ENCODE data around the gene VDAC2.
"Not testable (repeated sequence)": the region's sequence is repeated elsewhere in the genome, so short reads cannot be mapped to it uniquely, and the experiment has no call there.

VDAC2 gene

GRCh38 chr10:75199949-75200348 lies 10.6 kb upstream of the VDAC2 start:
- not testable (repeated sequence) for DNase-seq (ENCODE audit: low read depth in 2 of 2)

DNA sequence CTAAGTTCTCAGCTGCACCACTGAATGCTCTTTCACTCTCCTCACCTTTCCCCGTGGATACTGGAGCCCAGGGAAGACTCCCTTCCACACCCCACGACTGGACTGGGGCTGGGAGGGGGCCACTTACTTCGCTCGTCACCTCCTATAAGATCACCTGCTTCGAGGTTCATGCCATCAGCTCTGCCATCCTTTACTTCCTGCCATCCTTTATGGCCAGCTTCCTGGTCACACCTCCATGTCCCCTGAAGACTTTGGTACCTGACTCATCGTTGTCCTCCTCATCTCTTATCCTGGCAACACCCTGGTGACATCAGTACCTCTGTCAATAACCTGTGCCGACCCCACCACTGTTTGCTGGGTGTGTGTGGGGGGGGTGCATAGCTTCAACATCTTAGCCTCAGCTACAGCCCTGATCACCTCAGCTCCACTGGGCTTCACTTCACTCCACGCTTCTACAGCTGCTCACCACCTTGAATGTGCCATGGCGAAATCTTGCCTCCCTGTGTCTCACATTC lies 8.7 kb upstream of the VDAC2 start:
- no peak for DNase-seq (ENCODE audit: low read depth in 2 of 2)

GRCh38 chr10:75202321-75203045 lies 8.1 kb upstream of the VDAC2 start:
- no peak for DNase-seq (ENCODE audit: low read depth in 2 of 2)

- not testable (repeated sequence) for DNase-seq (ENCODE audit: low read depth in 2 of 2)
Observed at GRCh38 chr10:75203046-75203620, 7.5 kb upstream of the VDAC2 start.

GRCh38 chr10:75203724-75204123 lies 6.9 kb upstream of the VDAC2 start:
- no peak for DNase-seq (ENCODE audit: low read depth in 2 of 2)

- no peak for DNase-seq (ENCODE audit: low read depth in 2 of 2)
Observed at GRCh38 chr10:75205908-75206307, 4.7 kb upstream of the VDAC2 start.

GRCh38 chr10:75206638-75207037 lies 4.0 kb upstream of the VDAC2 start:
- DNase-seq (ENCODE audit: low read depth in 2 of 2): not testable (repeated sequence)

DNA sequence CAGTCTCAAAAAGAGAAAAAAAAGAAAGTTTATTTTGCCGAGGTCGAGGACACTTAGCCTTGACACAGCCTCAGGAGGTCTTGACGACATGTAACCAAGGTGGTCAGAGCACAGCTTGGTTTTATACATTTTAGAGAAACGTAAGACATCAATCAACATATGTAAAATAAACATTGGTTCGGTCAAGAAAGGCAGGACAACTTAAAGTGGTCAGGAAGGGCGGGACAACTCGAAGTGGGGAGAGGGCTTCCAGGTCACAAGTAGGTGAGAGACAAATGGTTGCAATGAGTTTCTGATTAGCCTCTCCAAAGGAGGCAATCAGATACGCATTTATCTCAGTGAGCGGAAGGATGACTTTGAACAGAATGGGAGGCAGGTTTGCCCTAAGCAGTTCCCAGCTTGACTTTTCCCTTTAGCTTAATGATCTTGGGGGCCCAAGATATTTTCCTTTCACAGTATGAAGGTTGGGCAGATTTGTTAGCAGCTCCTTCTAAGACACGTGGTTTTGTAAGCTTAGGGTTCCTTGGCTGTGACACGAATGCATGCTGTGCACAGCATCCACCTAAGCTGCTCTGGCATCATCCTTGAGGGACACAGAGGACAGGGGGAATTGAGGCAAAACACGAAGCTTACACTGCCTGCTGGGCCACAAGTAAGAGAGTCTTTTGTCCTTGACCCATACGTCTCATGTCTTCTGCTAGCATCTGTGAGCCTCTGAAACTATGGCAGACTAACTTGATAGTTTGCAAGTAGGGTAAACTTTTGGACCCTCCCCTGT lies 3.3 kb upstream of the VDAC2 start:
- no peak for DNase-seq (ENCODE audit: low read depth in 2 of 2)

GRCh38 chr10:75207857-75208144 lies 2.8 kb upstream of the VDAC2 start:
- no peak for DNase-seq (ENCODE audit: low read depth in 2 of 2)

DNA sequence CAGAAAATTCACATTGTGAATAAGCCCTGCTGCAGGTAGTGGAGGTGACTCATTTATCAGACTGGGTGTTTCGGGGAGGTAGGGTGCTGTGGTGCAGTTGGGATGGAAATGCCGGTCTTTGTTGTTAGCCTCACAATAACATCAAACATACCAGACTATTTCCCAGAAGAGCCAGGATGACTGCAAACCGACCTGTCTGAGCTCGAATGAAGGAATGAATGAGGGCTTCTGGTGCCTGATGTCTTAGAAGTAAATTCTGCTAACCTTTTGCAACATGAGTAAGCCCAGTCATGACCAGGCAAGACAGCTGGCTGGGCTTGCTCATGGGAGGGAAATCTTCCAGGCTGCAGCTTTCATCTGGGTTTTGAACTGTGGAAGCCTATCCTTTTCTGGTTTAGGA lies 2.4 kb upstream of the VDAC2 start:
- DNase-seq (ENCODE audit: low read depth in 2 of 2): no peak

- no peak for DNase-seq (ENCODE audit: low read depth in 2 of 2)
Observed at GRCh38 chr10:75209086-75209920, 1.3 kb upstream of the VDAC2 start.

DNA sequence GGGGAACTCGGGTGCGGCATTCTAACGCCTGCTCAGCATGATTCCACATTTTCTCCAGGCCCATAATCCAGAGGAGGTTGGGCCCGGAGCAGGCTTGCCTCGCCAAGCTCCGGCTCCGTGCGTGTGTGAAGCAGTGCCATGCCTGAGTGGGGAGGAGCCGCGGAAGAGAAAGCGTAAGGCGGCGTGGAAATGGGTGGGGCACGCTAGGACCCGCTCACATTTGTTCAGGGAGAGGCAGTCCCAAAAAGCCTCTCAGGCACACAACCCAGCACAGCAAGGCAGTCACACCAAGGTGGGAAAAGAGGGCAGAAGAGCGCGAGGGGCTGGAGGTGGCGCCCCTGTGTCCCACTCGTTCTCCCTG lies 695 bp upstream of the VDAC2 start:
- peak; percentile 53 to 66 for DNase-seq (ENCODE audit: low read depth in 2 of 2)

DNA sequence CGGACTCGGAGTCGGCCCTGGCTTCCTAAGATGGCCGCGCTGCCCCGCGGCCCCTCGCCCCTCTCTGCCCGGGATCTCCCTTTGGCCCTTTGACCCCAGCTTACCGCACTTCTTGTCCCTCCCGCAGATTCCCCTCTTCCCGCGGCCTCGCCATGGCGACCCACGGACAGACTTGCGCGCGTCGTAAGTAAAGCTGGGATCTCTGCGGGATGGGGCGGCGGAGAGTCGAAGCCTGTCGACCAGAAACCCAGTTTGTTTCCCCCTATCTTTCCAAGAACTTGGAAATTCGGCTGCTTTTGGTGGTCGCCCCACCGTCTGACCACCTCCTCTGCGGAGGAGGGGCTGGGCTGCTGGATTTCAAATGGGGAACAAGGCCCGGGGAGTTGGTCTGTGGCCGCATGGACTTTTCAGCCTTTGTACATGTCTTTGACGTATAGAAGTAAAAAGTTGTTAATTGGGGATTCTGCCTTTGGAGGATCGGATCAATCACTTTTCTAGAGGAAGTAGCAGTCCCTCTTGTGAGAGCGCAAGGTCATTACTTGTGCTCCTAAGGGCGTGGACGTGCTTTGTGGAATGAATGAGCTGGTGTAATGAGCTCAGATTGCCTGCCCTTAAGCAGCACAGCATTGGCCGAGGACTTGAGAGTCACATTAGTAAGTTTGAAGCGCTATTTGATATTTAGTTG lies 553 bp downstream of the VDAC2 start:
- peak in 1 of 2 donors; percentile 16 for DNase-seq (ENCODE audit: low read depth in 2 of 2)

DNA sequence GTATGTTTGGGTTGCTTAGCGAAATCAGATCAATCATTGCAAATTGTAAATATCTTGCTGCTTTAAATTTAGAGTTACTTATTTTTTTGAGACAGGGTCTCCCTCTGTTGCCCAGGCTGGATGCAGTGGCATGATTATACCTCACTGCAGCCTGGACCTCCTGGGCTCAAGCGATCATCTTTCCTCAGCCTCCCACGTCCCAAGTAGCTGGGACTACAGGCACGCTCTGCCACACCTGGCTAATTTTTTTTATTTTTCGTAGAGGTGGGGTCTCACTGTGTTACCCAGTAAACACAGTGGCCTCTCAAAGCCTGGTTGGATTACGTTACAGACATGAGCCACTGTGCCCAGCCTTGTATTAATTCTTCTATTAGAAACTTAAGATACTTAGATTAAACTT lies 1.7 kb downstream of the VDAC2 start:
- DNase-seq (ENCODE audit: low read depth in 2 of 2): no peak

DNA sequence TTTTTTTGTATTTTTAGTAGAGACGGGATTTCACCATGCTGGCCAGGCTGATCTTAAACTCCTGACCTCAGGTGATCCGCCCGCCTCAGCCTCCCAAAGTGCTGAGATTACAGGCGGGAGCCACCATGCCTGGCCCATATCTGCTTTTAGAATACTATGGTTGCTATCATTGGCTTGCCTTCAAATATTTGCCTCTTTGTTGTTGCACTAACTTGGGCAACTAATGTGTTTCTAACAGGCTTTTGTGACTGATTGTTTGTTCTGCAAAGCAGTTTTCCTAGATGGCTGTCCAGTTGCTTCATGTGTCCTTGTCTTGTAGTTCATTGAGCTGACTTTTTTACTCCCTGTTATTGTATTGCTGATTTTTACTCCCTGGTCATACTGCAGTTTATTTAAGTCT lies 9.7 kb downstream of the VDAC2 start:
- no peak for DNase-seq (ENCODE audit: low read depth in 2 of 2)

DNA sequence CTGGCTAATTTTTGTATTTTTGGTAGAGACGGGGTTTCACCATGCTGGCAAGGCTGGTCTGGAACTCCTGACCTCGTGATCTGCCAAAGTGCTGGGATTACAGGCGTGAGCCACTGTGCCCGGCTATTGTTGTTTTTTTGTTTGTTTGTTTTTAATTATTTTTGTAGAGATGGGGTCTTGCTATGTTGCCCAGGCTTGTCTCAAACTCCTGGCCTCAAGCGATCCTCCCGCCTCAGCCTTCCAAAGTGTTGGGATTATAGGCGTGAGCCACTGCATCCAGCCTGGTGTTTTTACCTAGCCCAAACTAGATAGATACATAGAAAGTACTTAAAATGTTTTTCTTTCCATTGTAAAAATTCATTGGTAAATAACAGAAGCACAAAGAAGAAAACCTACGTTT lies 10.9 kb downstream of the VDAC2 start:
- DNase-seq (ENCODE audit: low read depth in 2 of 2): not testable (repeated sequence)

DNA sequence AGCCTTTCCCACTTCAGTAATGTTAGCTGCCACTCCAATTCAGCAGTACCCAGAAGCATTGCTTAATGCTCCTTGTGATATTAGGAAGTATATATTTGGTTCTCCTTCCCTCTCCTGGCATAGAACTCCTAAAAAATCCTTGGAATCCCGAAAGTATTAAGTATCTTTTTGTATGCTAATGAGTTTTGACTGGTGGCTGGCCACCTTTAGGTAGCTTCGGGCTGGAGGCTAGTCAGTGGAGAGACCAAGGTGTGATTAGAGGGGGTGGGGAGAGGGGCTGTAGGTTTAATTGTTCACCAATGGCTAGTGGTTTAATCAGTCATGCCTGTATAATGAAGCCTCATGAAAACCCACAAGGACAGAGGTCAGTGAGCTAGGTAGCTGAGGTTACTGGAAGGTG lies 12.9 kb downstream of the VDAC2 start:
- DNase-seq (ENCODE audit: low read depth in 2 of 2): no peak

- DNase-seq (ENCODE audit: low read depth in 2 of 2): no peak
Observed at GRCh38 chr10:75226095-75226494, 15.5 kb downstream of the VDAC2 start.

- no peak for DNase-seq (ENCODE audit: low read depth in 2 of 2)
Observed at GRCh38 chr10:75226656-75227055, 16.1 kb downstream of the VDAC2 start.

DNA sequence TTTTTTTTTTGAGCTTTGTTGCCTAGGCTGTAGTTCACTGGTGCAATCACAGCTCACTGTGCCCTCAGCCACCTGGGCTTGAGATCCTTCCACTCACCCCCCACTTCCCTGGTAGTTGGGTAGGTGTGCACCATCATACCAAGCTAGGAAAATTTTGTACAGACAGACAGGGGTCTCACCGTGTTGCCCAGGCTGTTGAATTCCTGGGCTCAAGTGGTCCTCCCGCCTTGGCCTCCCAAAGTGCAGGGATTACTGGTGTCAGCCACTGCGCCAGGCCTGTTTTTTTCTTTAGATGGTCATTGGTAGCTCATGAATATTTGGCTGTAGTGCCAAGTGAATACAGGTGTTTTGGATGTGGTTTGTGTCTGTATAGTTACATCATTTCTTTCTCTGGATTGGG lies 17.7 kb downstream of the VDAC2 start:
- DNase-seq (ENCODE audit: low read depth in 2 of 2): no peak

DNA sequence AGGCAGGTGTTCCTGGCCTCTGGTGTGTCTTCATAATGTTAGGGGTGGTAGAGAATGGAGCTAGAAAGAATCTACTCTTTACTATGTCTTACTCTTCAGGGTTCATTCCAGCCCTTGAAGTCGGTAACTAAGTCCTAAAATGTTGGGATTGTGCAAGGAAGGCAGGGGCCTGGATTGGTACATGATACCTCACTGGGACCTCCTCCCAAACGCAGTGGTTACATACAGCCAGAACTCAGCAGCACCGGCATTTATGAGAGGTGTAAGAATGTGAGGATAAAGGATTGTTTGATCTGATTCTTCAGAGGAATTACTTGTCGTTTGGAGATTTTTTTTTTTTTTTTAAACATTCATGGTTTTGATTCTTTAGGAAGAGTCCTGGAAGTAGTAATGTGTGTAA lies 18.2 kb downstream of the VDAC2 start:
- no peak for DNase-seq (ENCODE audit: low read depth in 2 of 2)

DNA sequence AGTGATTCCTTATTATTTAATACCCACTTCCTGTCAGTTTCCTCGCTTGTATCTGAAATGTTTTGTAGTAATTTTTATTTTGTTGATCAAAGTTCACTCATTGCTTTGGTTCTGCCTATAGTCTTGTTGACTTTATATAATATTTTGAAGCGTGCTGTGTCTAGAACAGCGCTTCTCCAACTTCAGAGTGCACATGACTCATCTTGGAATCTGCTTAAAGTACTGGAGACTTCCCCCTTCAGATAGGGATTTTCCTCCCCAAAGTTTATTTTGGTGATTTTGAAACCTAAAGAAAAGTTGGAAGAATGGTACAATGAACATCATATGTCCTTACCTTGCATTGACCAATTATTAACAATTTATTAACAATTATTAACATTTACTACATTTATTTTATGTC lies 19.4 kb downstream of the VDAC2 start:
- DNase-seq (ENCODE audit: low read depth in 2 of 2): no peak

Data from stimulated activated CD4-positive, alpha-beta T cell treated with anti-CD3 and anti-CD28 coated beads, Interleukin-15, amount 100 ng/mL, for 48 hours (primary cell).